ENCODE measurements around the gene ATG16L1.
A peak's percentile ranks its signal among the peaks of the same experiment; 100 is the strongest.

Gene ATG16L1

GRCh38 chr2:233251306-233252116 lies at the start of gene ATG16L1:
TSS of gene ATG16L1 (plus strand) at chr2:233251673. CDS start at chr2:233251828, 155 bp downstream.
- H3K4me3 Mint-ChIP-seq = peak within 1 kb of the TSS; percentile 87
- H3K36me3 Mint-ChIP-seq = peaks cover 2% of the 10 kb centered on the region
- peak within 1 kb of the TSS; percentile 91 for H3K27ac Mint-ChIP-seq
- no peaks in the 10 kb centered on the region for H3K27me3 Mint-ChIP-seq
- peak; percentile 97 for ATAC-seq (ENCODE audit: low read depth)
- peak; percentile 87 to 91 for DNase-seq (ENCODE audit: low spot score in 2 of 2)
- no peaks in the 10 kb centered on the region for H3K9me3 Mint-ChIP-seq
- peaks cover 30% of the 10 kb centered on the region for H3K4me1 Mint-ChIP-seq

GRCh38 chr2:233202531-233202944 lies 48.9 kb upstream of the ATG16L1 start:
- H3K36me3 Mint-ChIP-seq = peaks cover 42% of the 10 kb centered on the region
- H3K27ac Mint-ChIP-seq = peak overlapping the region; percentile 91
- H3K27me3 Mint-ChIP-seq = no peaks in the 10 kb centered on the region
- H3K9me3 Mint-ChIP-seq = peaks cover 2% of the 10 kb centered on the region
- H3K4me3 Mint-ChIP-seq = peak overlapping the region; percentile 63
- ATAC-seq (ENCODE audit: low read depth) (peak; percentile 77), DNase-seq (ENCODE audit: low spot score in 2 of 2) (no peak)
- H3K4me1 Mint-ChIP-seq = peaks cover 35% of the 10 kb centered on the region

- peak overlapping the region; percentile 91 for H3K27ac Mint-ChIP-seq
- ATAC-seq (ENCODE audit: low read depth) (no peak), DNase-seq (ENCODE audit: low spot score in 2 of 2) (no peak)
- H3K27me3 Mint-ChIP-seq = no peaks in the 10 kb centered on the region
- peak overlapping the region; percentile 63 for H3K4me3 Mint-ChIP-seq
- H3K4me1 Mint-ChIP-seq = peaks cover 37% of the 10 kb centered on the region
- peaks cover 41% of the 10 kb centered on the region for H3K36me3 Mint-ChIP-seq
- peaks cover 2% of the 10 kb centered on the region for H3K9me3 Mint-ChIP-seq
Measured at GRCh38 chr2:233203060-233203459, 48.4 kb upstream of the ATG16L1 start.

- Mint-ChIP-seq H3K9me3 (peaks cover 2% of the 10 kb centered on the region), H3K27me3 (no peaks in the 10 kb centered on the region), H3K4me1 (peaks cover 40% of the 10 kb centered on the region), H3K27ac (peak overlapping the region; percentile 35), H3K4me3 (no peak overlapping the region), H3K36me3 (peaks cover 43% of the 10 kb centered on the region)
- DNase-seq (ENCODE audit: low spot score in 2 of 2) (no peak), ATAC-seq (ENCODE audit: low read depth) (no peak)
Measured at GRCh38 chr2:233204286-233204936, 47.1 kb upstream of the ATG16L1 start.

GRCh38 chr2:233208382-233209116 lies 42.9 kb upstream of the ATG16L1 start:
- Mint-ChIP-seq H3K9me3 (no peaks in the 10 kb centered on the region), H3K4me1 (peaks cover 12% of the 10 kb centered on the region), H3K27ac (peak overlapping the region; percentile 84), H3K27me3 (no peaks in the 10 kb centered on the region), H3K4me3 (no peak overlapping the region), H3K36me3 (peaks cover 19% of the 10 kb centered on the region)
- peak; percentile 26 for ATAC-seq (ENCODE audit: low read depth)
- DNase-seq (ENCODE audit: low spot score in 2 of 2) = no peak

GRCh38 chr2:233209117-233209532 lies 42.3 kb upstream of the ATG16L1 start:
- Mint-ChIP-seq H3K4me3 (no peak overlapping the region), H3K27ac (peak overlapping the region; percentile 84), H3K9me3 (no peaks in the 10 kb centered on the region), H3K27me3 (no peaks in the 10 kb centered on the region), H3K4me1 (peaks cover 12% of the 10 kb centered on the region), H3K36me3 (peaks cover 16% of the 10 kb centered on the region)
- ATAC-seq (ENCODE audit: low read depth) (no peak), DNase-seq (ENCODE audit: low spot score in 2 of 2) (no peak)

GRCh38 chr2:233209533-233210171 lies 41.8 kb upstream of the ATG16L1 start:
- no peaks in the 10 kb centered on the region for H3K9me3 Mint-ChIP-seq
- H3K4me3 Mint-ChIP-seq = no peak overlapping the region
- peak overlapping the region; percentile 84 for H3K27ac Mint-ChIP-seq
- H3K4me1 Mint-ChIP-seq = peaks cover 12% of the 10 kb centered on the region
- H3K36me3 Mint-ChIP-seq = peaks cover 15% of the 10 kb centered on the region
- H3K27me3 Mint-ChIP-seq = no peaks in the 10 kb centered on the region
- ATAC-seq (ENCODE audit: low read depth) (no peak), DNase-seq (ENCODE audit: low spot score in 2 of 2) (no peak)

- no peak for DNase-seq (ENCODE audit: low spot score in 2 of 2)
- Mint-ChIP-seq H3K4me3 (no peak overlapping the region), H3K36me3 (peaks cover 13% of the 10 kb centered on the region), H3K4me1 (peaks cover 12% of the 10 kb centered on the region), H3K27ac (no peak overlapping the region), H3K27me3 (no peaks in the 10 kb centered on the region), H3K9me3 (no peaks in the 10 kb centered on the region)
- ATAC-seq (ENCODE audit: low read depth) = no peak
Measured at GRCh38 chr2:233210281-233210680, 41.2 kb upstream of the ATG16L1 start.

GRCh38 chr2:233210843-233211547 lies 40.5 kb upstream of the ATG16L1 start:
- Mint-ChIP-seq H3K4me3 (no peak overlapping the region), H3K9me3 (no peaks in the 10 kb centered on the region), H3K27me3 (no peaks in the 10 kb centered on the region), H3K36me3 (peaks cover 13% of the 10 kb centered on the region), H3K4me1 (peaks cover 12% of the 10 kb centered on the region), H3K27ac (no peak overlapping the region)
- no peak for DNase-seq (ENCODE audit: low spot score in 2 of 2)
- no peak for ATAC-seq (ENCODE audit: low read depth)

GRCh38 chr2:233211548-233211895 lies 40.0 kb upstream of the ATG16L1 start:
- no peaks in the 10 kb centered on the region for H3K9me3 Mint-ChIP-seq
- peaks cover 13% of the 10 kb centered on the region for H3K36me3 Mint-ChIP-seq
- H3K4me1 Mint-ChIP-seq = peaks cover 12% of the 10 kb centered on the region
- DNase-seq (ENCODE audit: low spot score in 2 of 2) (no peak), ATAC-seq (ENCODE audit: low read depth) (no peak)
- H3K27me3 Mint-ChIP-seq = no peaks in the 10 kb centered on the region
- no peak overlapping the region for H3K27ac Mint-ChIP-seq
- H3K4me3 Mint-ChIP-seq = no peak overlapping the region

- no peak for DNase-seq (ENCODE audit: low spot score in 2 of 2)
- peaks cover 8% of the 10 kb centered on the region for H3K4me1 Mint-ChIP-seq
- no peak overlapping the region for H3K27ac Mint-ChIP-seq
- no peaks in the 10 kb centered on the region for H3K27me3 Mint-ChIP-seq
- no peaks in the 10 kb centered on the region for H3K9me3 Mint-ChIP-seq
- H3K36me3 Mint-ChIP-seq = peaks cover 8% of the 10 kb centered on the region
- no peak overlapping the region for H3K4me3 Mint-ChIP-seq
- ATAC-seq (ENCODE audit: low read depth) = no peak
Measured at GRCh38 chr2:233213011-233213410, 38.5 kb upstream of the ATG16L1 start.

GRCh38 chr2:233213975-233214374 lies 37.5 kb upstream of the ATG16L1 start:
- Mint-ChIP-seq H3K36me3 (peaks cover 7% of the 10 kb centered on the region), H3K27ac (no peak overlapping the region), H3K4me1 (peaks cover 7% of the 10 kb centered on the region), H3K27me3 (no peaks in the 10 kb centered on the region), H3K9me3 (no peaks in the 10 kb centered on the region), H3K4me3 (no peak overlapping the region)
- no peak for ATAC-seq (ENCODE audit: low read depth)
- no peak for DNase-seq (ENCODE audit: low spot score in 2 of 2)

GRCh38 chr2:233217892-233218377 lies 33.5 kb upstream of the ATG16L1 start:
- DNase-seq (ENCODE audit: low spot score in 2 of 2) = no peak
- Mint-ChIP-seq H3K27ac (no peak overlapping the region), H3K4me3 (no peak overlapping the region)

More at GRCh38 chr2:233217892-233218377, 33.5 kb upstream of the ATG16L1 start:
- peaks cover 2% of the 10 kb centered on the region for H3K4me1 Mint-ChIP-seq
- H3K27me3 Mint-ChIP-seq = no peaks in the 10 kb centered on the region
- H3K9me3 Mint-ChIP-seq = no peaks in the 10 kb centered on the region
- ATAC-seq (ENCODE audit: low read depth) = no peak
- H3K36me3 Mint-ChIP-seq = no peaks in the 10 kb centered on the region

All from memory B cell (primary cell).